Panc1 (cell line): ENCODE measurements around the gene SUMF1. TPM values are rescaled to one million over a fixed set of nuclear protein-coding genes. Genes with fewer than 3 reads are reported as not detected.

Source experiments
- ATAC-seq: fragments of 200-7000 bp; cut with Tn5 transposase; 2 replicates; pipeline ENCODE4 v1.9.1; 2020; ENCODE audit warnings: mild to moderate bottlenecking, moderate library complexity
- BruUV-seq: library from RNA; stranded (reverse); fragments of 400-500 nt; replicated peaks from 2 replicates; lab custom pipeline; 2021; lab: Mats Ljungman, UMichigan
- CTCF ChIA-PET: fragments of 300-600 bp; sonication (Branson Sonifier 250); formaldehyde crosslinking; loops from one replicate; lab custom pipeline; 2022; ENCODE audit warnings: antibody characterized with exemption; lab: Charles Lee
- POLR2A ChIA-PET: fragments of 300-600 bp; sonication (Branson Sonifier 250); formaldehyde crosslinking; loops from one replicate; lab custom pipeline; 2022; ENCODE audit warnings: antibody characterized with exemption; lab: Charles Lee
- DNase-seq: peaks from one replicate; pipeline ENCODE4 v3.0.0-alpha.2; 2010; ENCODE audit warnings: low read depth, low spot score
- H3K27ac ChIP-seq: 2 replicates; pipeline ENCODE4 v1.5.1; 2011; ENCODE audit warnings: mild to moderate bottlenecking, low read length, inconsistent platforms
- H3K27me3 ChIP-seq: fragments of 200-500 bp; sonication (Bioruptor generic); 2 replicates; pipeline ENCODE4 v1.6.0; 2014; ENCODE audit warnings: low read length, inconsistent platforms; ENCODE audit not compliant: control insufficient read depth, insufficient read depth
- H3K36me3 ChIP-seq: fragments of 200-500 bp; sonication (Bioruptor generic); 2 replicates; pipeline ENCODE4 v1.5.1; 2014; ENCODE audit warnings: inconsistent platforms, mild to moderate bottlenecking, low read length, moderate library complexity; ENCODE audit not compliant: control insufficient read depth, insufficient read depth
- H3K4me1 ChIP-seq: 2 replicates; pipeline ENCODE4 v1.5.1; 2011; ENCODE audit warnings: inconsistent platforms, mild to moderate bottlenecking, low read length, moderate library complexity; ENCODE audit not compliant: control insufficient read depth, insufficient read depth
- H3K4me3 ChIP-seq, 2 experiments: 2 replicates each; pipeline ENCODE4 v1.5.1; 2011 to 2012; ENCODE audit warnings: low read depth in 2 of 2, low read length in 2 of 2, mild to moderate bottlenecking in 2 of 2, inconsistent platforms in 1 of 2, moderate library complexity in 1 of 2
- H3K9me3 ChIP-seq: fragments of 200-500 bp; sonication (Bioruptor generic); 2 replicates; pipeline ENCODE4 v1.5.1; 2014; ENCODE audit warnings: low read depth, mild to moderate bottlenecking, inconsistent platforms, low read length, moderate library complexity; ENCODE audit not compliant: control insufficient read depth, insufficient read depth
- POLR2AphosphoS5 ChIP-seq: IDR thresholded peaks from 2 replicates; pipeline ENCODE4 v1.6.1; 2012; ENCODE audit warnings: mild to moderate bottlenecking, low read depth, low read length, moderate library complexity
- REST ChIP-seq, 2 experiments: IDR thresholded peaks; 2 replicates each; pipeline ENCODE4 v1.6.1; 2011 to 2012; ENCODE audit warnings: low read depth in 2 of 2, control low read depth in 1 of 2, low read length in 1 of 2, mild to moderate bottlenecking in 1 of 2, moderate library complexity in 1 of 2; ENCODE audit not compliant: insufficient read depth in 1 of 2
- SIN3A ChIP-seq: IDR thresholded peaks from 2 replicates; pipeline ENCODE4 v1.6.1; 2012; ENCODE audit warnings: low read depth, mild to moderate bottlenecking, low read length, moderate library complexity, borderline replicate concordance; ENCODE audit not compliant: insufficient read depth
- TCF7L2 ChIP-seq: IDR thresholded peaks from 2 replicates; pipeline ENCODE4 v1.6.1; 2011; ENCODE audit warnings: mild to moderate bottlenecking, low read depth, low read length, inconsistent platforms
- in situ Hi-C: cut with HindIII; loops from 2 replicates; pipeline ENCODE4 v1.10.0; 2016; ENCODE audit warnings: low sequenced_read_pairs, low pct_unique_long_range_greater_than_20kb
- intact Hi-C: fragments of 100-400 bp; cut with micrococcal nuclease; formaldehyde crosslinking; loops from one replicate; pipeline ENCODE4 v1.10.0; 2022; ENCODE audit not compliant: unreplicated experiment
- total RNA-seq: library from RNA; stranded (reverse); gene quantifications from one replicate; pipeline ENCODE4 v1.2.1, GENCODE V29; 2021; ENCODE audit not compliant: unreplicated experiment
- TF ChIP-seq, protein P1 (sequence below): fragments of 450-650 bp; IDR thresholded peaks from 2 replicates; pipeline ENCODE4 v1.5.1; 2017; ENCODE audit warnings: mild to moderate bottlenecking

The SUMF1 gene
- total RNA-seq, 1 experiment from 2014 or later, result 15.5 TPM

DNA sequence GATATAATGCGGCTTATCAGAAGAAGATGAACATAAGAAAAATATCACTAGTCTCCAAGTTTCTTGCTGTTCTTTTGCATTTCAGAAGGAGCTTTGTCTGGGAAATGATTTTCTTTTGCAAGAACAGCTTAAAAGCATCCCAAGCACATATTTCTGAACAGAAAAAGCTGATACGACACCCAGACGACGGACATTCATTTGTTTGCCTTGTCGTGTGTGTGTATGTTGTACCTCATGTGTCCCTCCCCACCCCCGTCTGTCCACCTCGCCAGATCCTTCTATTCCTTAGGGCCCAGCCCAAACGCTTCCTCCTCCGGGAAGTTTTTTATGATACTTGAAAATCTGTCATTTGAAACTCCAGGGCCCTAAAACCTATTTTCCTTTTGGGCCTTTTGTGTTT lies 34.9 kb upstream of the SUMF1 start:
- H3K4me1 ChIP-seq, result no peaks in the 10 kb centered on the region; the same call in 1 of the 2 replicates
- H3K9me3 ChIP-seq, result no peaks in the 10 kb centered on the region
- in situ Hi-C loops, result no loop called here
- no peak overlapping the region for H3K27ac ChIP-seq
- no peaks in the 10 kb centered on the region for H3K27me3 ChIP-seq
- ChIA-PET POLR2A (no interaction called here), CTCF (no interaction called here)
- ATAC-seq, result no peak
- DNase-seq, result no peak
- intact Hi-C loops, result no loop called here
- TF ChIP-seq, protein P1, sequence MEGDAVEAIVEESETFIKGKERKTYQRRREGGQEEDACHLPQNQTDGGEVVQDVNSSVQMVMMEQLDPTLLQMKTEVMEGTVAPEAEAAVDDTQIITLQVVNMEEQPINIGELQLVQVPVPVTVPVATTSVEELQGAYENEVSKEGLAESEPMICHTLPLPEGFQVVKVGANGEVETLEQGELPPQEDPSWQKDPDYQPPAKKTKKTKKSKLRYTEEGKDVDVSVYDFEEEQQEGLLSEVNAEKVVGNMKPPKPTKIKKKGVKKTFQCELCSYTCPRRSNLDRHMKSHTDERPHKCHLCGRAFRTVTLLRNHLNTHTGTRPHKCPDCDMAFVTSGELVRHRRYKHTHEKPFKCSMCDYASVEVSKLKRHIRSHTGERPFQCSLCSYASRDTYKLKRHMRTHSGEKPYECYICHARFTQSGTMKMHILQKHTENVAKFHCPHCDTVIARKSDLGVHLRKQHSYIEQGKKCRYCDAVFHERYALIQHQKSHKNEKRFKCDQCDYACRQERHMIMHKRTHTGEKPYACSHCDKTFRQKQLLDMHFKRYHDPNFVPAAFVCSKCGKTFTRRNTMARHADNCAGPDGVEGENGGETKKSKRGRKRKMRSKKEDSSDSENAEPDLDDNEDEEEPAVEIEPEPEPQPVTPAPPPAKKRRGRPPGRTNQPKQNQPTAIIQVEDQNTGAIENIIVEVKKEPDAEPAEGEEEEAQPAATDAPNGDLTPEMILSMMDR, result no peak
- no peak for TF ChIP-seq POLR2AphosphoS5
- no peak for TF ChIP-seq TCF7L2
- TF ChIP-seq SIN3A, result no peak
- no peak for TF ChIP-seq REST (IDR thresholded peaks at IDR 0.05; ENCODE audit: insufficient read depth in 1 of 2, low read depth in 2 of 2, low read length in 1 of 2)
- no peak overlapping the region for H3K4me3 ChIP-seq
- no peaks in the 10 kb centered on the region for H3K36me3 ChIP-seq
- no TSS peak for BruUV-seq

GRCh38 chr3:4501437-4501836 lies 34.4 kb upstream of the SUMF1 start:
- intact Hi-C loops (no loop called here), in situ Hi-C loops (no loop called here)
- no peak overlapping the region for H3K27ac ChIP-seq
- ATAC-seq, result no peak
- no peaks in the 10 kb centered on the region for H3K27me3 ChIP-seq
- DNase-seq, result no peak
- H3K9me3 ChIP-seq, result no peaks in the 10 kb centered on the region
- TF ChIP-seq REST (IDR thresholded peaks at IDR 0.05; ENCODE audit: insufficient read depth in 1 of 2, low read depth in 2 of 2, low read length in 1 of 2) (no peak), SIN3A (no peak), TCF7L2 (no peak), POLR2AphosphoS5 (no peak)
- TF ChIP-seq, protein P1, result no peak
- no peaks in the 10 kb centered on the region for H3K36me3 ChIP-seq
- H3K4me1 ChIP-seq, result no peaks in the 10 kb centered on the region; the same call in 1 of the 2 replicates
- ChIA-PET CTCF (no interaction called here), POLR2A (no interaction called here)
- no peak overlapping the region for H3K4me3 ChIP-seq
- BruUV-seq, result no TSS peak
